DOHH2 (cell line): ENCODE data around the gene NEK2.

Source experiments
- H3F3A ChIP-seq: fragments of 200-600 bp; sonication (generic), shearing (Covaris generic); 2 replicates; pipeline ENCODE4 v1.6.0; 2016; ENCODE audit warnings: antibody characterized with exemption, mild to moderate bottlenecking; ENCODE audit not compliant: control insufficient read depth, insufficient read depth
- H3K27ac ChIP-seq: fragments of 200-600 bp; sonication (generic); 2 replicates; pipeline ENCODE4 v1.5.1; 2014; ENCODE audit warnings: low read depth, mild to moderate bottlenecking, low read length, moderate library complexity
- H3K27me3 ChIP-seq: fragments of 200-600 bp; sonication (generic); 2 replicates; pipeline ENCODE4 v1.6.1; 2014; ENCODE audit warnings: mild to moderate bottlenecking, low read length, mixed read lengths; ENCODE audit not compliant: control insufficient read depth
- H3K36me3 ChIP-seq: fragments of 200-600 bp; sonication (generic); 2 replicates; pipeline ENCODE4 v1.6.1; 2014; ENCODE audit warnings: mild to moderate bottlenecking, low read length, moderate library complexity, mixed read lengths; ENCODE audit not compliant: control insufficient read depth
- H3K4me1 ChIP-seq: fragments of 200-600 bp; sonication (generic); 2 replicates; pipeline ENCODE4 v1.6.1; 2014; ENCODE audit warnings: mild to moderate bottlenecking, low read length, mixed read lengths; ENCODE audit not compliant: control insufficient read depth
- H3K4me2 ChIP-seq: fragments of 200-600 bp; sonication (generic); 2 replicates; pipeline ENCODE4 v1.6.0; 2014; ENCODE audit warnings: mild to moderate bottlenecking, low read length, moderate library complexity
- H3K4me3 ChIP-seq: fragments of 200-600 bp; sonication (generic); 2 replicates; pipeline ENCODE4 v1.5.1; 2014; ENCODE audit warnings: mild to moderate bottlenecking, low read length, mixed read lengths
- H3K79me2 ChIP-seq: fragments of 200-600 bp; sonication (generic); 2 replicates; pipeline ENCODE4 v1.6.1; 2014; ENCODE audit warnings: mild to moderate bottlenecking, low read length, mixed read lengths; ENCODE audit not compliant: control insufficient read depth
- H3K9me2 ChIP-seq: fragments of 200-600 bp; sonication (generic); replicated peaks from 2 replicates; pipeline ENCODE4 v1.6.1; 2014; ENCODE audit warnings: mild to moderate bottlenecking, low read length, mixed read lengths; ENCODE audit not compliant: control insufficient read depth
- H3K9me3 ChIP-seq: fragments of 200-600 bp; sonication (generic); 2 replicates; pipeline ENCODE4 v1.6.1; 2014; ENCODE audit warnings: antibody characterized with exemption, low read length, mixed read lengths; ENCODE audit not compliant: control insufficient read depth, insufficient read depth
- H4K20me1 ChIP-seq: fragments of 200-600 bp; sonication (generic); 2 replicates; pipeline ENCODE4 v1.6.0; 2014; ENCODE audit warnings: low read depth, mild to moderate bottlenecking, antibody characterized with exemption, low read length, moderate library complexity; ENCODE audit not compliant: control insufficient read depth, insufficient read depth
- CTCF ChIP-seq: fragments of 200-600 bp; sonication (generic); IDR thresholded peaks from one replicate; pipeline ENCODE4 v1.5.1; 2014; ENCODE audit warnings: antibody characterized with exemption, mild to moderate bottlenecking, low read depth, low read length; ENCODE audit not compliant: poor library complexity, severe bottlenecking
- EZH2phosphoT487 ChIP-seq: fragments of 200-600 bp; sonication (generic); IDR thresholded peaks from 2 replicates; pipeline ENCODE4 v1.6.1; 2017; ENCODE audit warnings: borderline replicate concordance, mild to moderate bottlenecking, antibody characterized with exemption, low read length, moderate library complexity, mixed read lengths

NEK2 gene

GRCh38 chr1:211685823-211686222 is 10.4 kb upstream of the NEK2 start:
- H3K9me2 ChIP-seq, result no peaks in the 10 kb centered on the region
- no peak overlapping the region for H3K4me2 ChIP-seq
- peaks cover 14% of the 10 kb centered on the region; the same call in 1 of the 2 replicates for H3K27me3 ChIP-seq
- H3F3A ChIP-seq, result peaks cover 3% of the 10 kb centered on the region; the same call in 1 of the 2 replicates
- peaks cover 9% of the 10 kb centered on the region for H3K4me1 ChIP-seq
- no peak overlapping the region for H3K27ac ChIP-seq
- no peaks in the 10 kb centered on the region for H3K36me3 ChIP-seq
- H3K4me3 ChIP-seq, result no peak overlapping the region
- no peaks in the 10 kb centered on the region for H4K20me1 ChIP-seq
- no peak for TF ChIP-seq CTCF
- no peak for TF ChIP-seq EZH2phosphoT487
- no peaks in the 10 kb centered on the region for H3K9me3 ChIP-seq
- H3K79me2 ChIP-seq, result no peaks in the 10 kb centered on the region

- Histone ChIP-seq H3K4me3 (no peak overlapping the region), H3K27ac (no peak overlapping the region), H3K4me1 (peaks cover 13% of the 10 kb centered on the region), H3K36me3 (no peaks in the 10 kb centered on the region), H3K4me2 (no peak overlapping the region), H3F3A (peaks cover 3% of the 10 kb centered on the region; the same call in 1 of the 2 replicates), H4K20me1 (no peaks in the 10 kb centered on the region), H3K9me2 (no peaks in the 10 kb centered on the region), H3K79me2 (no peaks in the 10 kb centered on the region), H3K9me3 (no peaks in the 10 kb centered on the region), H3K27me3 (peaks cover 14% of the 10 kb centered on the region; the same call in 1 of the 2 replicates)
- TF ChIP-seq CTCF (no peak), EZH2phosphoT487 (no peak)
Measured at GRCh38 chr1:211684791-211685190, 9.4 kb upstream of the NEK2 start.

GRCh38 chr1:211684331-211684730 is 8.9 kb upstream of the NEK2 start:
- H3K36me3 ChIP-seq, result no peaks in the 10 kb centered on the region
- H3K4me3 ChIP-seq, result no peak overlapping the region
- H3K27me3 ChIP-seq, result peaks cover 14% of the 10 kb centered on the region; the same call in 1 of the 2 replicates
- H3K9me2 ChIP-seq, result no peaks in the 10 kb centered on the region
- H3F3A ChIP-seq, result peaks cover 3% of the 10 kb centered on the region; the same call in 1 of the 2 replicates
- H3K79me2 ChIP-seq, result no peaks in the 10 kb centered on the region
- no peak overlapping the region for H3K4me2 ChIP-seq
- TF ChIP-seq CTCF (no peak), EZH2phosphoT487 (no peak)
- no peaks in the 10 kb centered on the region for H4K20me1 ChIP-seq
- H3K4me1 ChIP-seq, result peaks cover 13% of the 10 kb centered on the region
- no peak overlapping the region for H3K27ac ChIP-seq
- no peaks in the 10 kb centered on the region for H3K9me3 ChIP-seq
